HG03159 (cell line): ENCODE data around the gene RBKS.

Experiments used
- ATAC-seq: cut with Tn5 transposase; IDR thresholded peaks from one replicate; pipeline ENCODE4 v1.9.1; 2021; ENCODE audit warnings: mild to moderate bottlenecking, moderate library complexity; ENCODE audit not compliant: unreplicated experiment

The RBKS gene

DNA sequence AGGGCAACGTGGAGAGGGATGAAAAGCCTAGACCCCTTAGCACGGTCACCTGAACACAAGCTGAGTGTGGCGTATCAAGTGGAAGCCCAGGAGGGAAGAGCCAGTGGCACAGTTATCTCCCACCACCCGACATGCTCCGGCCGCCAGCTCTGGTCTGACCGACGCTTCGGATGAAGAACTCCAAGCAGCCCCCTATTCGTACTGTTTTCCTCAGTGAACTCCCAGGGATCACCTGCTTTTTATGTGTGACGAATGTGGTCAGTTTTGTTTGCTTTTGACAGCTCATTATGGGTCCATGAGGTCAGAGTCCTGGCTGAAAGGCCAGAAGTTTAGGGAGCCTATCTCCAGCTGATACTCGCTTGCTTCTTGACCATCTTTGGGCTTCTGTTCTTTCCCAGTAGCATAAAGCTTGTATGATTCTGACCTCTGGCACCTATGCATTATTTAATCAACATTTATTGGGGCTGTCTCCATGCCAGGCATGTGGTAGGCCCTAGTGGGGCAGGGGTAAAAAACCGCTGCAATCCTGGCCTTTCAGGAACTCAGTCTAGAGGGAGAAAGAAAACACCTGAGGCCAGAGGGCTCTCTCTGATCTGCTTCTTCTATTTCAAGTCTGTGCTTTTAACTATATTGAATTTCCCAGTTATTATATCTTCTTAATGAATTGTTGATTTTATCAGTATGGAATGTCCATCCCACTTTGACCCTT is 151.7 kb downstream of the RBKS start:
- no peak for ATAC-seq

DNA sequence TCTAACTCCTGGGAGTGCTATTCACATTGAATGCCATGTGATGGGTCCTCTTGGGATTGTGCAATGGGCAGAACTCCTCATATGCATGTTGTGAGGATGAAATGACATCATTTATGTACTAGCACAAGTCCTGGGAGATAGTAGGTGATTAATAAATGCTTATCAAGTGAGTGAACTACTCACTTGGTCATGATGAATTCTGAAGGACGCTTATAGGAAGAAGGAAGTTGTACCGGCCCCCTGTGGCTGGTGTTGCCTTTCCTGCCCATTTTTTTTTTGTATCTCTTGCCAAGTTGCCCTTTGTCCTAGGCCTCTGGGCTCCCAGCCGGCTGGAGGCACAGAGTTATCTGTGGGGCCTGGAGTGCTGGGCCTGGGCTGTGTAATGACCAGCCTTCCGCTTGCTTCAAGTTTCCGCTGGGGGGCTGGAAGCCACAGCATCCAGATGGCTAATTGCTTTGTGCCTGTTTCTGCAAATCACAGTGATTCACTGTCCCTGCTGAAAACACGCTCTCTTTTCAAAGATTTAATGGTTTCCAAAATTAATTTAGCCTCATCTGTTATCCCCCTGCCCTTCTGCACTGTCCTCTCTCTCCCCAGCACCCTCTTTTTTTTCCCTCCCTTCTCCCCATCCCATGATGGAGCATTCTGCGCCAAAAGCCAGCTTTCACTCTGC is 152.4 kb downstream of the RBKS start:
- no peak for ATAC-seq

- ATAC-seq, result no peak
Observed at GRCh38 chr2:27736890-27737204, 153.3 kb downstream of the RBKS start.

GRCh38 chr2:27736031-27736889 is 153.9 kb downstream of the RBKS start:
- no peak for ATAC-seq

DNA sequence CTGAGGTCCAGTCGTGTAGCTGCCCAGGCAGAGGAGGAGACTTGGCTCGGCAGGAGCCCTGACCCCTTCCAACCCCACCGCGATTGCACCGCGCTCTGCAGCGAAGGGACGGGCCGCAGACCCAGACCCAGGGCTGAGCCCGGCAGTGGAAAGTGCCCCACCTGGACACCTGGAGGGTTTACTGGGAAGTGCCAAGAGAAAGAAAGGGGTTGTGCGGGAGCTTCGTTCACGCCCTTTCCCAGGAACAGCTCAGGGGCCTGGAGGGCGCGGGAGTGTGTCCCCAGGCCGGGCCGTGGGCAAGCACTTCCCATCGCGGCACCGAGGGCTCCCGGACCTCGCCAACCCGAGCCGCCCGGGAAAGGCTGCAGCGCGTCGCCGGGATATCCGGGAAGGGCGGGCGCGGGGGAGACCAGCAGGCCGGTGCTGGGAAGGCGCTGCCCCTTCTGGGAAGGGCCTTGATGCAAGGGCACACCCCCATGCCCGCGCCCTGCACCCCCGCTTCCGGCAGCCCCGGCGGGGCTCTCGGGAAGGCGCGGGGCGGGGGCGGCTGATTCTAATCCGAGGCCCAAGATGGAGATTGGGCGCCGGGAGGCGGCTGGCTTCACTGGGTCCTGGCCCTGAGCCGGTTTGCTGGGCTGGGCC is 154.8 kb downstream of the RBKS start:
- ATAC-seq, result no peak

GRCh38 chr2:27734305-27734704 is 155.9 kb downstream of the RBKS start:
- ATAC-seq, result no peak
